Activated naive CD8-positive, alpha-beta T cell treated with anti-CD3 and anti-CD28 coated beads for 36 hours (primary cell): Measurements from ENCODE around the gene RAP2C. TPM values are rescaled to one million over a fixed set of nuclear protein-coding genes. Genes with fewer than 3 reads are reported as not detected.
A peak's percentile ranks its signal among the peaks of the same experiment; 100 is the strongest.

Experiments used
- DNase-seq: peaks from one replicate; pipeline ENCODE4 v3.0.0; 2021
- H3K27ac Mint-ChIP-seq: one replicate; pipeline ENCODE4 v1.8.0; 2022; ENCODE audit warnings: mild to moderate bottlenecking, moderate library complexity, mixed read lengths
- H3K27me3 Mint-ChIP-seq: one replicate; pipeline ENCODE4 v1.8.0; 2022; ENCODE audit warnings: mild to moderate bottlenecking, mixed read lengths
- H3K36me3 Mint-ChIP-seq: one replicate; pipeline ENCODE4 v1.8.0; 2021; ENCODE audit warnings: mild to moderate bottlenecking, mixed read lengths
- H3K4me1 Mint-ChIP-seq: one replicate; pipeline ENCODE4 v1.8.0; 2021; ENCODE audit warnings: mixed read lengths
- H3K4me3 Mint-ChIP-seq: one replicate; pipeline ENCODE4 v1.8.0; 2022; ENCODE audit warnings: mild to moderate bottlenecking, moderate library complexity, mixed read lengths
- H3K9me3 Mint-ChIP-seq: one replicate; pipeline ENCODE4 v1.8.0; 2022; ENCODE audit warnings: mixed read lengths
- total RNA-seq, 2 experiments: library from RNA; stranded (reverse); gene quantifications; one replicate each; pipeline ENCODE4 v1.2.3, GENCODE V29; 2021

The RAP2C gene
- total RNA-seq, 2 experiments from 2014 or later = 30.6 to 34.5 TPM

GRCh38 chrX:132216283-132216682 lies 3.0 kb downstream of the RAP2C start:
- Mint-ChIP-seq H3K4me1 (peaks cover 34% of the 10 kb centered on the region), H3K4me3 (peak overlapping the region; percentile 89), H3K36me3 (peaks cover 16% of the 10 kb centered on the region), H3K27me3 (no peaks in the 10 kb centered on the region), H3K27ac (peak overlapping the region; percentile 95), H3K9me3 (no peaks in the 10 kb centered on the region)
- no peak for DNase-seq

- peaks cover 47% of the 10 kb centered on the region for H3K4me1 Mint-ChIP-seq
- H3K27me3 Mint-ChIP-seq = no peaks in the 10 kb centered on the region
Observed at GRCh38 chrX:132214518-132214917, 4.7 kb downstream of the RAP2C start.

DNA sequence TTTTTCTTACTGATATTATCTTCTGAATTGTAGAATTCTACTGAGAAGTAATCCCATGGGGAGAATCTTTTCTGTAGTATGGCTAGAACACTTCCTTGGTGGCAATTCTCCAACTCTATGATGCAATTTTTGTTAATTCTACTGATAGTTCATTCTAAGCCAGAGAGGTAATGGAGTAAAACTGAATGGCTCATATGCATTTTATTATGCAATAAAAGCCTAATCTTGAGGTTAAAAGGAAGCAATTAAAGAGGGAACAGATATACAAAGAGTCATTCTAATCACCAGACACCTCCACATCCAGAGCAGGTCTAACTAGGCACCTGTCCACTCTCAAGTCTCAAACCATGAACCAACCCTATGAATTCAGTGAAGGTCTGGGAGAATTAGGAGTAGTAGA lies 9.7 kb downstream of the RAP2C start:
- H3K9me3 Mint-ChIP-seq = no peaks in the 10 kb centered on the region
- H3K27me3 Mint-ChIP-seq = no peaks in the 10 kb centered on the region
- DNase-seq = no peak
- H3K36me3 Mint-ChIP-seq = peaks cover 22% of the 10 kb centered on the region
- H3K4me3 Mint-ChIP-seq = no peak overlapping the region
- no peak overlapping the region for H3K27ac Mint-ChIP-seq
- H3K4me1 Mint-ChIP-seq = peaks cover 55% of the 10 kb centered on the region

More at GRCh38 chrX:132214518-132214917, 4.7 kb downstream of the RAP2C start:
- DNase-seq = no peak
- no peaks in the 10 kb centered on the region for H3K9me3 Mint-ChIP-seq
- H3K27ac Mint-ChIP-seq = peak overlapping the region; percentile 39
- H3K4me3 Mint-ChIP-seq = peak overlapping the region; percentile 69
- peaks cover 21% of the 10 kb centered on the region for H3K36me3 Mint-ChIP-seq

DNA sequence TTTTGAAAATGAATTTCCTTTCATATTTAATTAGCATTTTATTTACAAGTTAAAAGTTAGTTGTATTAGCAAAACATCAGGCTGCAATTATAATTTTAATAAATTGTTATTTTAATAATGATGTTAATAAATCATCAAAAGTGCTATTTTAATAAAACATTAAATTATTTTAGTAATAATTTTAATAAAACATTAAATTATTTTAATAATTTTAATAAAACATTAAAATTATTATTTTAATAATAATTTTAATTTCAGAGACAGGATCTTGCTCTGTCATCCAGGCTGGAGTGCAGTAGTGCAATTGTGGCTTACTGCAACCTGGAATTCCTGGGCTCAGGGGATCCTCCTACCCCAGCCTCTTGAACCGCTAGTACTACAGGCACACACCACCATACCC lies 10.8 kb downstream of the RAP2C start:
- H3K27ac Mint-ChIP-seq = no peak overlapping the region
- H3K9me3 Mint-ChIP-seq = no peaks in the 10 kb centered on the region
- peaks cover 15% of the 10 kb centered on the region for H3K36me3 Mint-ChIP-seq
- H3K4me1 Mint-ChIP-seq = peaks cover 50% of the 10 kb centered on the region
- no peak overlapping the region for H3K4me3 Mint-ChIP-seq
- no peaks in the 10 kb centered on the region for H3K27me3 Mint-ChIP-seq
- DNase-seq = no peak

GRCh38 chrX:132207996-132208395 lies 11.3 kb downstream of the RAP2C start:
- DNase-seq = no peak
- no peak overlapping the region for H3K27ac Mint-ChIP-seq
- H3K9me3 Mint-ChIP-seq = no peaks in the 10 kb centered on the region
- no peak overlapping the region for H3K4me3 Mint-ChIP-seq
- H3K36me3 Mint-ChIP-seq = peaks cover 15% of the 10 kb centered on the region
- H3K4me1 Mint-ChIP-seq = peaks cover 50% of the 10 kb centered on the region
- H3K27me3 Mint-ChIP-seq = no peaks in the 10 kb centered on the region

DNA sequence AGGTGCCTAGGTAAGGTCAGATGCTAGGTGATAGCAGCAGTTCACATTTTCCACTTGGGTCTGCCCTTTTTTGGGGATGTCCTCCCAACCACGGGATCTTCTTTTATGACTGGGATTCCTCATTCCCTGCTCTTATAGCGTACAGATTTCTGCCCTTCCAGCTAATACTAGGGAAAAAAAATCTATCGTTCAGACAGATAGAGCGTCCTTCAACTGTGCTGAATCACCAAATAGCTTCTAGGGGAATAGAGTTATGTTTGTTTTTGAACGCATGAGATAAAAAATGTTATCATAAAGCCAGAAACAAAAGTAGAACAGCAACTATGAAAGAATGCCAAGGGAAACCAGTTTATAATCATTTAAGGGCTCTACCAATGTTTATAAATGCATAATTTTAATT lies 13.0 kb downstream of the RAP2C start:
- DNase-seq = no peak
- Mint-ChIP-seq H3K36me3 (peaks cover 9% of the 10 kb centered on the region), H3K4me1 (peaks cover 38% of the 10 kb centered on the region), H3K27me3 (no peaks in the 10 kb centered on the region), H3K9me3 (no peaks in the 10 kb centered on the region), H3K27ac (no peak overlapping the region), H3K4me3 (no peak overlapping the region)

DNA sequence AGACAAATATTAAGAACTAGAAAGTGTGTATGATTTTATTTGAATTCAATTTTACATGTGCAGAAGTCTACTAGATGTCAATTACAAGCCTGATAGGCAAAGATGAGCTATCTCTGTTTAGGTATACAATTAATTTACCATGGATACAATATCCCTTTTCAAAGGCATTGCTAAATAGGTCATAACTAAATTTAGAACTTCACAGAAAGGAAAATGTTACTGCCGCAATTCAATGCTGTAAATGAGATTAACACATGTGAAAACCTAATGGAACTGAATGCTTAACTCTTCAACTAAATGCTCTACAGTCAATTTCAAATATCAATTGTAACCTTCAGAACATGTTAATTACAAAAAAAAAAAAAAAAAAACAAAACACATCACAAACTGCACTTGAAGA lies 14.6 kb downstream of the RAP2C start:
- peaks cover 5% of the 10 kb centered on the region for H3K36me3 Mint-ChIP-seq
- DNase-seq = no peak
- no peaks in the 10 kb centered on the region for H3K27me3 Mint-ChIP-seq
- H3K27ac Mint-ChIP-seq = no peak overlapping the region
- peaks cover 24% of the 10 kb centered on the region for H3K4me1 Mint-ChIP-seq
- no peaks in the 10 kb centered on the region for H3K9me3 Mint-ChIP-seq
- H3K4me3 Mint-ChIP-seq = no peak overlapping the region

DNA sequence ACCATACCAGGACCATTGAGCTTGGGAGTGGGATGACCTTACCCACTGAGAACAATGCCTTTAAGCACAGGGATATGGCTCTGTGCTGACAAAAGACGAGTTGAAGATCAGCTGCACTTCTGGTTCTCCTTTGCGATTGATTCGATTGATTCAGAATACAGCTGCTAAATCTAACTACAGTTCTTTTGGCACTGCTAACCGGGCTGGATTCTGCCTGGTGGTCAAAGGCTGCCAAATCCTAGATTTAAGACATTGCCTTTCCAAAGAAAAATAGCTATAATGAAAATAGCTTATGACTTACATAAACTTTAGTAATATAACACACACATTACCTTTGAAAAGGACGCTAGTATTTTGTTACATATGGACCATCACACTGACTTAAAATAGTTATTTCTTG lies 18.3 kb downstream of the RAP2C start:
- DNase-seq = no peak
- H3K36me3 Mint-ChIP-seq = peaks cover 2% of the 10 kb centered on the region
- no peaks in the 10 kb centered on the region for H3K9me3 Mint-ChIP-seq
- H3K27me3 Mint-ChIP-seq = no peaks in the 10 kb centered on the region
- H3K4me3 Mint-ChIP-seq = no peak overlapping the region
- no peak overlapping the region for H3K27ac Mint-ChIP-seq
- peaks cover 5% of the 10 kb centered on the region for H3K4me1 Mint-ChIP-seq

DNA sequence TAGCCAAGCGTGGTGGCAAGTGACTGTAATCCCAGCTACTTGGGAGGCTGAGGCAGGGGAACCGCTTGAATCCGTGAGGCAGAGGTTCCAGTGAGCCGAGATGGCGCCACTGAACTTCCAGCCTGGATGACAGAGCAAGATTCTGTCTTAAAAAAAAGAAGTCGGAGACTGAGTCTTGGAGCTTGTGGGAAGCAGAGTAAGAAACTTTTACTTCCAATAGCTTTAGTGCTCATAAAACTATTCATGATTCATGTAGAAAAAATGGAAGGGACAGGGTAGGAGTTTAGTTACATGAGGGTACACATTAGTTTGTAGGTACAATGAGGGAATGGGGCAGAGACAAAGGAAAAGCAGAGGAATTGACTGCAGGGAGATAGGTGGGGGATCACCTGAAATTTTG lies 19.3 kb downstream of the RAP2C start:
- Mint-ChIP-seq H3K27ac (no peak overlapping the region), H3K4me3 (no peak overlapping the region), H3K9me3 (no peaks in the 10 kb centered on the region), H3K36me3 (peaks cover 2% of the 10 kb centered on the region), H3K4me1 (peaks cover 3% of the 10 kb centered on the region), H3K27me3 (no peaks in the 10 kb centered on the region)
- no peak for DNase-seq

DNA sequence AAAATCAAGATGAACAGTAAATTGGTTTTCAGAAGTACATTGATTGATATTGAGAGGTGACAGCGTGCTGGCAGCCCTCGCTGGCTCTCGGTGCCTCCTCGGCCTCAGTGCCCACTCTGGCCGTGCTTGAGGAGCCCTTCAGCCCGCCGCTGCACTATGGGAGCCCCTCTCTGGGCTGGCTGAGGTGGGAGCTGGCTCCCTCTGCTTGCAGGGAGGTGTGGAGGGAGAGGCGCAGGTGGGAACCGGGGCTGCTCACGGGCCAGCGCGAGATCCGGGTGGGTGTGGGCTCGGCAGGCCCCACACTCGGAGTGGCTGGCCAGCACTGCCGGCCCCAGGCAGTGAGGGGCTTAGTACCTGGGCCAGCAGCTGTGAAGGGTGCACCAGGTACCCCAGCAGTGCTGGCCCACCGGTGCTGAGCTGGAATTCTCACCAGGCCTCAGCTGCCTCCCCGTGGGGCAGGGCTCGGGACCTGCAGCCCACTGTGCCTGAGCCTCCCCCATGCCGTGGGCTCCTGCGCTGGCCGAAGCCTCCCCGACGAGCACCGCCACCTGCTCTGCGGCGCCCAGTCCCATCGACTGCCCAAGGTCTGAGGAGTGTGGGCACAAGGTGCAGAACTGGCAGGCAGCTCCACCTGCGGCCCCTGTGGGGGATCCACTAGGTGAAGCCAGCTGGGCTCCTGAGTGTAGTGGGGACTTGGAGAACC lies 25.2 kb downstream of the RAP2C start:
- H3K27me3 Mint-ChIP-seq = no peaks in the 10 kb centered on the region
- no peak overlapping the region for H3K4me3 Mint-ChIP-seq
- peaks cover 3% of the 10 kb centered on the region for H3K36me3 Mint-ChIP-seq
- no peak for DNase-seq
- no peak overlapping the region for H3K27ac Mint-ChIP-seq
- peaks cover 2% of the 10 kb centered on the region for H3K9me3 Mint-ChIP-seq
- H3K4me1 Mint-ChIP-seq = no peaks in the 10 kb centered on the region

GRCh38 chrX:132191938-132192337 lies 27.3 kb downstream of the RAP2C start:
- peaks cover 2% of the 10 kb centered on the region for H3K9me3 Mint-ChIP-seq
- peaks cover 3% of the 10 kb centered on the region for H3K36me3 Mint-ChIP-seq
- H3K4me1 Mint-ChIP-seq = no peaks in the 10 kb centered on the region
- no peak for DNase-seq
- H3K4me3 Mint-ChIP-seq = no peak overlapping the region
- H3K27me3 Mint-ChIP-seq = no peaks in the 10 kb centered on the region
- H3K27ac Mint-ChIP-seq = no peak overlapping the region

DNA sequence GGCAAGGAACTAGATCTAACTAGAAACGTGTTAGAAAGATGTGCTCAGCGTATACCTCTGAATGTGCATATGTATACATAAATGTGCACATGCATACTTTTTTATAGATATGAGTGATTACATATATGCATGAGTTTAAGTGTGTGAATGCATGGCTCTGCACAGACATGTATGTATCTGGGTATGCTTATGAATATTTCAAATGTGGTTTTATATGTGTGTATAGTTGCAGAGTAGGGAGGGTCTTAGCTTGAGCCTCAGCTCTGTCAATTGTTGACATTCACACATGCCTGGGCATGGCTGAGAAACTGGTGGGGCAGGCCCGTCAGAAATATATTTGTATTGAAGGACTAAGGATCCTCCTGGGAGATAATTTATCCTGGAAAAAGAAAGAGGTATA lies 31.1 kb downstream of the RAP2C start:
- H3K4me3 Mint-ChIP-seq = no peak overlapping the region
- H3K4me1 Mint-ChIP-seq = no peaks in the 10 kb centered on the region
- H3K27ac Mint-ChIP-seq = no peak overlapping the region
- no peaks in the 10 kb centered on the region for H3K36me3 Mint-ChIP-seq
- no peaks in the 10 kb centered on the region for H3K27me3 Mint-ChIP-seq
- no peak for DNase-seq
- H3K9me3 Mint-ChIP-seq = peaks cover 2% of the 10 kb centered on the region

- H3K27me3 Mint-ChIP-seq = no peaks in the 10 kb centered on the region
- H3K9me3 Mint-ChIP-seq = peaks cover 2% of the 10 kb centered on the region
- no peak for DNase-seq
- H3K36me3 Mint-ChIP-seq = no peaks in the 10 kb centered on the region
- no peak overlapping the region for H3K27ac Mint-ChIP-seq
- no peak overlapping the region for H3K4me3 Mint-ChIP-seq
- H3K4me1 Mint-ChIP-seq = no peaks in the 10 kb centered on the region
Observed at GRCh38 chrX:132187451-132187850, 31.8 kb downstream of the RAP2C start.

DNA sequence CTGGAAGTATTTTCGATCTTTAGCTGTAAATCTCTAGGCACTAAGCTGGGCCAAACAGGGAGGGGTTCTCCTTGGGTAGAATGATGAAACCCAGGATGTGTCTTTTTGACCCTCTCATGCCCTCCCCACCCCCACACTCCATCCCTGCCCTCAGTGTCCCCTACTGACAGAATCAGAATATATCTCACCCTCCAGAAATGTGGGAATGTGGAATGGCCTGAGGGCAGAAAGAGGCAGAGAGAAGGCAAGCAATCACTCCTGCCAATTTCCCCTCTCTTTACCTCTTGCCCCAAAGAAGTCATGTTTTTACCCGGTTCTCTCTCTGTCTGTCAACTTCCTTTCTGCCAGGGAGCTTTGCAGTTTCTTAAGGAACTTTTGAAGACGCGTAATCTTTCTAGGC lies 34.4 kb downstream of the RAP2C start:
- DNase-seq = no peak
- Mint-ChIP-seq H3K4me1 (no peaks in the 10 kb centered on the region), H3K4me3 (no peak overlapping the region), H3K9me3 (no peaks in the 10 kb centered on the region), H3K27ac (no peak overlapping the region), H3K36me3 (peaks cover 2% of the 10 kb centered on the region), H3K27me3 (no peaks in the 10 kb centered on the region)

GRCh38 chrX:132181364-132181763 lies 37.9 kb downstream of the RAP2C start:
- Mint-ChIP-seq H3K36me3 (peaks cover 2% of the 10 kb centered on the region), H3K27me3 (no peaks in the 10 kb centered on the region), H3K9me3 (peaks cover 1% of the 10 kb centered on the region), H3K4me1 (no peaks in the 10 kb centered on the region), H3K4me3 (no peak overlapping the region), H3K27ac (no peak overlapping the region)
- no peak for DNase-seq

- Mint-ChIP-seq H3K27ac (no peak overlapping the region), H3K4me3 (no peak overlapping the region), H3K4me1 (no peaks in the 10 kb centered on the region), H3K36me3 (peaks cover 2% of the 10 kb centered on the region), H3K9me3 (peaks cover 1% of the 10 kb centered on the region), H3K27me3 (no peaks in the 10 kb centered on the region)
- no peak for DNase-seq
Observed at GRCh38 chrX:132180929-132181328, 38.3 kb downstream of the RAP2C start.
